ENCODE data around the gene ADGRG6.

The ADGRG6 gene

GRCh38 chr6:142361345-142361744, 59.5 kb downstream of the ADGRG6 start:
- Histone ChIP-seq H3K36me3 (no peaks in the 10 kb centered on the region), H3K27ac (no peak overlapping the region), H3K4me3 (no peak overlapping the region), H3K4me2 (no peak overlapping the region), H3K9me3 (replicated peaks in 1 of 11) (no peaks in the 10 kb centered on the region), H3K4me1 (peaks cover 0 to 2% (median 0%) of the 10 kb centered on the region in 10 experiments; a peak in 6 of 20 replicates), H3K27me3 (no peaks in the 10 kb centered on the region), H4K20me1 (no peaks in the 10 kb centered on the region), H3K9ac (no peak overlapping the region)
- no peak for TF ChIP-seq Cebpa-rat (IDR thresholded peaks at IDR 0.05)

- Histone ChIP-seq H3K4me2 (no peak overlapping the region), H3K36me3 (no peaks in the 10 kb centered on the region), H3K27ac (no peak overlapping the region), H3K4me3 (no peak overlapping the region), H3K27me3 (no peaks in the 10 kb centered on the region), H4K20me1 (no peaks in the 10 kb centered on the region), H3K9me3 (replicated peaks in 1 of 11) (no peaks in the 10 kb centered on the region), H3K4me1 (no peaks in the 10 kb centered on the region), H3K9ac (no peak overlapping the region)
- no peak for TF ChIP-seq Cebpa-rat (IDR thresholded peaks at IDR 0.05)
These were observed 60.3 kb downstream of the ADGRG6 start for GRCh38 chr6:142361779-142362750.

GRCh38 chr6:142367061-142367460, 65.3 kb downstream of the ADGRG6 start:
- no peaks in the 10 kb centered on the region for H3K4me1 ChIP-seq
- H3K4me3 ChIP-seq, result no peak overlapping the region
- no peaks in the 10 kb centered on the region for H3K9me3 ChIP-seq (replicated peaks in 1 of 11)
- H3K4me2 ChIP-seq, result no peak overlapping the region
- H3K9ac ChIP-seq, result no peak overlapping the region
- no peak overlapping the region for H3K27ac ChIP-seq
- H4K20me1 ChIP-seq, result no peaks in the 10 kb centered on the region
- no peak for TF ChIP-seq Cebpa-rat (IDR thresholded peaks at IDR 0.05)
- no peaks in the 10 kb centered on the region for H3K36me3 ChIP-seq
- no peaks in the 10 kb centered on the region for H3K27me3 ChIP-seq

GRCh38 chr6:142367501-142368018, 65.8 kb downstream of the ADGRG6 start:
- Histone ChIP-seq H3K36me3 (no peaks in the 10 kb centered on the region), H3K27ac (no peak overlapping the region), H3K9ac (no peak overlapping the region), H3K4me3 (no peak overlapping the region), H3K27me3 (no peaks in the 10 kb centered on the region), H3K9me3 (replicated peaks in 1 of 11) (no peaks in the 10 kb centered on the region), H3K4me1 (no peaks in the 10 kb centered on the region), H3K4me2 (no peak overlapping the region), H4K20me1 (no peaks in the 10 kb centered on the region)
- no peak for TF ChIP-seq Cebpa-rat (IDR thresholded peaks at IDR 0.05)

GRCh38 chr6:142369266-142369665, 67.5 kb downstream of the ADGRG6 start:
- no peak overlapping the region for H3K27ac ChIP-seq
- H3K9me3 ChIP-seq (replicated peaks in 1 of 11), result no peaks in the 10 kb centered on the region
- no peaks in the 10 kb centered on the region for H4K20me1 ChIP-seq
- no peaks in the 10 kb centered on the region for H3K36me3 ChIP-seq
- no peaks in the 10 kb centered on the region for H3K27me3 ChIP-seq
- H3K4me3 ChIP-seq, result no peak overlapping the region
- no peak for TF ChIP-seq Cebpa-rat (IDR thresholded peaks at IDR 0.05)
- no peak overlapping the region for H3K9ac ChIP-seq
- H3K4me1 ChIP-seq, result no peaks in the 10 kb centered on the region
- no peak overlapping the region for H3K4me2 ChIP-seq

GRCh38 chr6:142372348-142372747, 70.5 kb downstream of the ADGRG6 start:
- Histone ChIP-seq H3K9ac (no peak overlapping the region), H3K27ac (no peak overlapping the region), H3K27me3 (no peaks in the 10 kb centered on the region), H3K36me3 (no peaks in the 10 kb centered on the region), H3K4me2 (no peak overlapping the region), H3K4me3 (no peak overlapping the region), H3K9me3 (replicated peaks in 1 of 11) (no peaks in the 10 kb centered on the region), H3K4me1 (peaks cover 0 to 7% (median 0%) of the 10 kb centered on the region in 10 experiments; a peak in 4 of 20 replicates), H4K20me1 (no peaks in the 10 kb centered on the region)
- TF ChIP-seq Cebpa-rat (IDR thresholded peaks at IDR 0.05), result no peak

- Histone ChIP-seq H3K27ac (no peak overlapping the region), H3K4me2 (no peak overlapping the region)
- TF ChIP-seq Cebpa-rat (IDR thresholded peaks at IDR 0.05), result no peak
These were observed 71.7 kb downstream of the ADGRG6 start for GRCh38 chr6:142373268-142374090.

GRCh38 chr6:142374091-142374770, 72.4 kb downstream of the ADGRG6 start:
- Histone ChIP-seq H3K27ac (no peak overlapping the region), H3K9ac (no peak overlapping the region), H3K4me1 (peaks cover 7 to 25% (median 13%) of the 10 kb centered on the region in 10 experiments; a peak in 17 of 20 replicates), H3K27me3 (no peaks in the 10 kb centered on the region), H4K20me1 (no peaks in the 10 kb centered on the region), H3K36me3 (no peaks in the 10 kb centered on the region), H3K4me2 (no peak overlapping the region), H3K9me3 (replicated peaks in 1 of 11) (no peaks in the 10 kb centered on the region), H3K4me3 (no peak overlapping the region)
- no peak for TF ChIP-seq Cebpa-rat (IDR thresholded peaks at IDR 0.05)

More at GRCh38 chr6:142373268-142374090, 71.7 kb downstream of the ADGRG6 start:
- Histone ChIP-seq H3K27me3 (no peaks in the 10 kb centered on the region), H4K20me1 (no peaks in the 10 kb centered on the region), H3K36me3 (no peaks in the 10 kb centered on the region), H3K4me3 (no peak overlapping the region), H3K4me1 (peaks cover 6 to 18% (median 7%) of the 10 kb centered on the region in 10 experiments; a peak in 17 of 20 replicates), H3K9me3 (replicated peaks in 1 of 11) (no peaks in the 10 kb centered on the region), H3K9ac (no peak overlapping the region)
